ENCODE measurements around the gene HOXA9.

HOXA9 gene

DNA sequence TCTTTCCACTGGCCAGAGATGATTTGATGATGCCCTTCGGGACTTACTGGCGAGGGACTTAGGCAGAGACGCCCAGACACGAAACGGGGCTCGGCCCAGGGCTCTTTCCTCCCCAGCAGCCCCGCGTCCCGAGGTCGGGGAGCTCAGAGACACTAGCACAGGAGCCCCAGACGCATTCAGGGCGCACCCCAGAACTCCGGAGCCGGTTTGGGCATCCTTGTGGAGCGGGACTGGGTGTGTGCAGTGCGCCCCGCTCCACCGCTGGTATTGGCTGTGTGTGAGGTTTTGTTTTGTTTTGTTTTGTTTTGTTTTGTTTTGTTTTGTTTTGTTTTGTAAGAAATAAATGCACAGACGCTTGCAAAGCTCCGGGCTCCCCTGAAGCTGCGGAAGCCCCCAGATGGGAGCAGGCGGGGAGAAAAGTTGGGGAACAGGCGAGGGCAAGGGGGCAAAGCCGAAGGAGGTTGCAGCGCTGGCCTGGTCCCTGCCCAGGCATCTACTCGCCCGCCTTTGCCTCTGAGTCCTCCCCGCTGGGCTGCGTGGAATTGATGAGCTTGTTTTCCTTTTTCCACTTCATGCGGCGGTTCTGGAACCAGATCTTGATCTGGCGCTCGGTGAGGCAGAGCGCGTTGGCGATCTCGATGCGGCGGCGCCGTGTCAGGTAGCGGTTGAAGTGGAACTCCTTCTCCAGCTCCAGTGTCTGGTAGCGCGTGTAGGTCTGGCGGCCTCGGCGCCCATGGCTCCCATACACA is 20.0 kb downstream of the HOXA9 start:
- TF ChIP-seq, protein P1, sequence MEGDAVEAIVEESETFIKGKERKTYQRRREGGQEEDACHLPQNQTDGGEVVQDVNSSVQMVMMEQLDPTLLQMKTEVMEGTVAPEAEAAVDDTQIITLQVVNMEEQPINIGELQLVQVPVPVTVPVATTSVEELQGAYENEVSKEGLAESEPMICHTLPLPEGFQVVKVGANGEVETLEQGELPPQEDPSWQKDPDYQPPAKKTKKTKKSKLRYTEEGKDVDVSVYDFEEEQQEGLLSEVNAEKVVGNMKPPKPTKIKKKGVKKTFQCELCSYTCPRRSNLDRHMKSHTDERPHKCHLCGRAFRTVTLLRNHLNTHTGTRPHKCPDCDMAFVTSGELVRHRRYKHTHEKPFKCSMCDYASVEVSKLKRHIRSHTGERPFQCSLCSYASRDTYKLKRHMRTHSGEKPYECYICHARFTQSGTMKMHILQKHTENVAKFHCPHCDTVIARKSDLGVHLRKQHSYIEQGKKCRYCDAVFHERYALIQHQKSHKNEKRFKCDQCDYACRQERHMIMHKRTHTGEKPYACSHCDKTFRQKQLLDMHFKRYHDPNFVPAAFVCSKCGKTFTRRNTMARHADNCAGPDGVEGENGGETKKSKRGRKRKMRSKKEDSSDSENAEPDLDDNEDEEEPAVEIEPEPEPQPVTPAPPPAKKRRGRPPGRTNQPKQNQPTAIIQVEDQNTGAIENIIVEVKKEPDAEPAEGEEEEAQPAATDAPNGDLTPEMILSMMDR (IDR thresholded peaks at IDR 0.05; ENCODE audit: low read depth, low read length, missing control alignments): no peak
- no peak for DNase-seq (ENCODE audit: low read depth)
- no peak overlapping the region for H3K4me3 ChIP-seq (ENCODE audit: low read depth, low read length)

DNA sequence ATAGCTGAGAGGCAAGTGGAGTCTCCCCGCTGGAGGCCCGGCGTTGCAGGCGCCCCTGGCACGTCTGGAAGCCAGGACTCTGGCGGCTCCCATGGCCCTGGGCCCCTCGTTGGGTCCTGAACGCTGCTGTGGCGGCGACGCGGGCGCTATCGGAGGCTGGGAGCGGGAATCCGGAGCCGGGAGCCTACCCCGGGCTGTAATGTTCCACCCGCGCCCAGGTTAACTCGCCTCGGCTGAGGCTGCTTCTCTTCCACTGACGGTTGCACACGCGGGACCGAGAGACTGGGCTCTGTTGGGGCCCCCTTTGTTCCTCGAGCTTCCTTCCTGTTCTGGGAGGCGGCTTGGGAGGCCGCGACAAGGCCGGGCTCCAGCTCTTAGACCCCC is 20.6 kb downstream of the HOXA9 start:
- TF ChIP-seq, protein P1 (IDR thresholded peaks at IDR 0.05; ENCODE audit: low read depth, low read length, missing control alignments): no peak
- DNase-seq (ENCODE audit: low read depth): no peak
- no peak overlapping the region for H3K4me3 ChIP-seq (ENCODE audit: low read depth, low read length)

DNA sequence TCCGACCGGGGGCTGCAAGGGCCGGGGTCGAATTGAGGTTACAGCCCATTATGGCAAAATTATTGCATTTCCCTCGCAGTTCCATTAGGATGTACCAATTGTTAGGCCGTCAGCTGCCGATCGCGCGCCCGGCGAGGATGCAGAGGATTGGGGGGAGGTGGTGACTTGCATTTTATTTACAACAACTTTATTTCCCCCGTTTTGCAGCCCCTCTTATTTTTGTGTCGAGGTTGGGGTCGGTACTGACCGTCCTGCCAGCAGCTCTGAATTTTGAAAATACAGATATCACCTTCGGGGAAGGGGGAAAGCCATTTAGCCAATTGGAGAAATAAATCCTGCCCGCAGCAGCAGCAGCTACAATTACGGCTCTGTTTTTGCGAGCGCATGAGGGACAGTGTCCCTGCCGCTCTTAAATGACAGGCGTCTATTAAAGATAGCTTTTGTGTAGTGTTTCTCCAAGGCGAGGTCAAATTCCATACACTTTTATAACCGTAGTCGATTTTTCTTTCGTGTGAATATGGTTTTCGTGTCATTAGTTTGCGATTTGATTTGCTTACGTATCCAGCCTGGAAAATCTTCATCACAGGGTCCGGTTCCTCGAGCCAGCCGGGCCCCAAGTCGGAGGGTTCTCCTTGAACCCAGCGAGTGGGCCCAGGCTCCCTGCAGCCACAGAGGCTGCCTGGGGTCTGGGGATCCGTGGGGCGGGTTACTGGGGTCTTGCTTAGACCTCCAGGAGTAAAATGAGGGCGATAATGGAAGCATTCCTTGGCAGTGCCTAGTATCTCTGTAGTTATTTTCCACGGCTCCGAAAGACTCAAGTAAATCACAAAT is 21.2 kb downstream of the HOXA9 start:
- no peak for DNase-seq (ENCODE audit: low read depth)
- TF ChIP-seq, protein P1 (IDR thresholded peaks at IDR 0.05; ENCODE audit: low read depth, low read length, missing control alignments): no peak
- H3K4me3 ChIP-seq (ENCODE audit: low read depth, low read length): no peak overlapping the region

DNA sequence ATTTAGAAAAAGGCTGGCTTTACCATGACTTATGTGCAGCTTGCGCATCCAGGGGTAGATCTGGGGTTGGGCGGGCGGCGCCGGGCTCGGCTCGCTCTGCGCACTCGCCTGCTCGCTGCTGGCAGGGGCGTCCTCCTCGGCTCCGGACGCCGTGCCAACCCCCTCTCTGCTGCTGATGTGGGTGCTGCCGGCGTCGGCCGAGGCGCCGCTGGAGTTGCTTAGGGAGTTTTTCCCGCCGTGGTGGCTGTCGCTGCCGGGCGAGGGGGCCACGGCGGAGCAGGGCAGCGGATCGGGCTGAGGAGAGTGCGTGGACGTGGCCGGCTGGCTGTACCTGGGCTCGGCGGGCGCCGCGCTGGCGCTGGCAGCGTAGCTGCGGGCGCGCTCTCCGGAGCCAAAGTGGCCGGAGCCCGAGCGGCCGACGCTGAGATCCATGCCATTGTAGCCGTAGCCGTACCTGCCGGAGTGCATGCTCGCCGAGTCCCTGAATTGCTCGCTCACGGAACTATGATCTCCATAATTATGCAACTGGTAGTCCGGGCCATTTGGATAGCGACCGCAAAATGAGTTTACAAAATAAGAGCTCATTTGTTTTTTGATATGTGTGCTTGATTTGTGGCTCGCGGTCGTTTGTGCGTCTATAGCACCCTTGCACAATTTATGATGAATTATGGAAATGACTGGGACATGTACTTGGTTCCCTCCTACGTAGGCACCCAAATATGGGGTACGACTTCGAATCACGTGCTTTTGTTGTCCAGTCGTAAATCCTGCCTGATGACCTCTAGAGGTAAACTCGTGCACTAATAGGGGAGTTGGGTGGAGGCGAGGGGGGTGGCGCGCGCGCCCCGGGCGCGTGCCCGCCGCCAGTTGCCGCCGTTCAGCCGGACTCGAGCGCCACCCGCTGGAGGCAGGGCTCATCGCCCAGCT is 22.1 kb downstream of the HOXA9 start, which contains the start of gene HOXA5:
Gene HOXA5, minus strand, starts transcription at position 659 of the 927 bp plus-strand sequence. Its CDS starts 74 bp downstream, at position 585.
- no peak for DNase-seq (ENCODE audit: low read depth)
- TF ChIP-seq, protein P1 (IDR thresholded peaks at IDR 0.05; ENCODE audit: low read depth, low read length, missing control alignments): no peak
- H3K4me3 ChIP-seq (ENCODE audit: low read depth, low read length): no peak within 1 kb of the TSS

DNA sequence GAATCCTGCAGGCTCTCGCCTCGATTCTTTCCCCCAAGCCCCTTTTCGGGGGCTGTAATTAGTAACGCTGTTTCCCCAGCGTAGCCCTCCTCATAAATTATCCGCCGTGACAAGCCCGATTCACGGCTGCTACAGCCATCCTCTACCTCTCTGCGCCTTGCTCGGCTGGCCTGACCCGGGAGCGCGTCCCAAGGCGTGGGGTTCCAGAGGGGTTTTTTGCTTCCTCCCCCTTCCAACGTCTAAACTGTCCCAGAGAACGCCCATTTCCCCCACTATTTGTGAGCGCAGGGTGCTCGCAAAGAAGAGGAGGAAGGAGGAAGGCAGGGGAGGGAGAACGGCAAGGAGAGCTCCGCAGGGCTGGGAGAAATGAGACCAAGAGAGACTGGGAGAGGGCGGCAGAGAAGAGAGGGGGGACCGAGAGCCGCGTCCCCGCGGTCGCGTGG is 22.7 kb downstream of the HOXA9 start:
- no peak for DNase-seq (ENCODE audit: low read depth)

More for the DNA sequence above, 22.7 kb downstream of the HOXA9 start:
- H3K4me3 ChIP-seq (ENCODE audit: low read depth, low read length): no peak overlapping the region
- TF ChIP-seq, protein P1 (IDR thresholded peaks at IDR 0.05; ENCODE audit: low read depth, low read length, missing control alignments): no peak
